AG10803 (cell line): ENCODE measurements around the gene ETV3.

Experiments
- DNase-seq: peaks from one replicate; pipeline ENCODE4 v3.0.0; 2010; ENCODE audit warnings: low read depth
- H3K4me3 ChIP-seq: 2 replicates; pipeline ENCODE4 v1.5.1; 2011; ENCODE audit warnings: mild to moderate bottlenecking, low read length, control low read depth
- TF ChIP-seq, protein P1 (sequence below): conservative IDR thresholded peaks from 2 replicates; pipeline ENCODE4 v1.5.1; 2011; ENCODE audit warnings: mild to moderate bottlenecking, low read length, control low read depth, inconsistent platforms

ETV3 gene

DNA sequence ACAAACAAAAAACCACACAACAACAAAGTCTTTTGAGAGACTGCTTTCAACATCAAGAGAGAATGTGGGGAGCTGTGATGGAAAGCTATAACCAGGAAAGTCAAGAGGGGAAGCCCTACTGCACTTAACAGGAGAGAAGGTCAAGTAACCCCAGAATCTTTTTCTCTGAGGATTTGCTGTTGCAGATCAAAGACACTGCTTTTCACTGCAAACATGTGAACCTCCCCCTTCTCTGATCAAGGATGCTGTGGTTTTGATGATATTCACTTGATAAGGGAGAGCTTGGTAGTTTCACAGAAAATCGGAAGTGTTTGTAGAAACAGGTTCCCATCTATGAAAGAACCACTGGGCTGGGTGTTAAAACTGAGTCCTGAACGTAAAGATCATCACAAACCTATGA lies 4.8 kb downstream of the ETV3 start:
- no peak overlapping the region for H3K4me3 ChIP-seq
- no peak for DNase-seq
- TF ChIP-seq, protein P1, sequence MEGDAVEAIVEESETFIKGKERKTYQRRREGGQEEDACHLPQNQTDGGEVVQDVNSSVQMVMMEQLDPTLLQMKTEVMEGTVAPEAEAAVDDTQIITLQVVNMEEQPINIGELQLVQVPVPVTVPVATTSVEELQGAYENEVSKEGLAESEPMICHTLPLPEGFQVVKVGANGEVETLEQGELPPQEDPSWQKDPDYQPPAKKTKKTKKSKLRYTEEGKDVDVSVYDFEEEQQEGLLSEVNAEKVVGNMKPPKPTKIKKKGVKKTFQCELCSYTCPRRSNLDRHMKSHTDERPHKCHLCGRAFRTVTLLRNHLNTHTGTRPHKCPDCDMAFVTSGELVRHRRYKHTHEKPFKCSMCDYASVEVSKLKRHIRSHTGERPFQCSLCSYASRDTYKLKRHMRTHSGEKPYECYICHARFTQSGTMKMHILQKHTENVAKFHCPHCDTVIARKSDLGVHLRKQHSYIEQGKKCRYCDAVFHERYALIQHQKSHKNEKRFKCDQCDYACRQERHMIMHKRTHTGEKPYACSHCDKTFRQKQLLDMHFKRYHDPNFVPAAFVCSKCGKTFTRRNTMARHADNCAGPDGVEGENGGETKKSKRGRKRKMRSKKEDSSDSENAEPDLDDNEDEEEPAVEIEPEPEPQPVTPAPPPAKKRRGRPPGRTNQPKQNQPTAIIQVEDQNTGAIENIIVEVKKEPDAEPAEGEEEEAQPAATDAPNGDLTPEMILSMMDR = no peak

DNA sequence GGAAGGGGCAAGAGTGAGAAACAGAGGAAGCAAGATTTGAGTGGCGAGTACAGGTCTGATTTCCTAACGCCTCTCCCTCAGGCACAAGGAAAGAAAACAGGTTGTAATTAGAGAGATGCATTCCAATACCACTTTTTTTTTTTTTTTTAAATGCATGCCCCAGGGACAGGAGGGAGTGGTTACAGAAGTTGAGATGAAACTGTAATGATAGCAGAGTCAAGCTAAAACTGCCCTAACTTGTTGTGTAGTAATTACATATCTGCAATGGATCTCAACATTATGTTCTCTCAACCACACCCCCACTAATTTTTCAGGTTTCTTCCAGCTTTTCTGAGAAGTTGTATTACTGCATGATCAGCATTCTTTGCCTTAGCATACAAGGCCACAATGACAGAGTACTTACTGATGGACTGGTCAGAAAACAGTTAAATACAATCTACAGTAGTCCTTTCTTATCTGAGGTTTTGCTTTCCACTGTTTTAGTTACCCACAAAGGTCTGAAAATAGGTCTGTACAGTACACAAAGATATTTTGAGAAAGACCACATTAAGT lies 5.5 kb downstream of the ETV3 start:
- H3K4me3 ChIP-seq = no peak overlapping the region
- TF ChIP-seq, protein P1 = no peak
- DNase-seq = no peak

DNA sequence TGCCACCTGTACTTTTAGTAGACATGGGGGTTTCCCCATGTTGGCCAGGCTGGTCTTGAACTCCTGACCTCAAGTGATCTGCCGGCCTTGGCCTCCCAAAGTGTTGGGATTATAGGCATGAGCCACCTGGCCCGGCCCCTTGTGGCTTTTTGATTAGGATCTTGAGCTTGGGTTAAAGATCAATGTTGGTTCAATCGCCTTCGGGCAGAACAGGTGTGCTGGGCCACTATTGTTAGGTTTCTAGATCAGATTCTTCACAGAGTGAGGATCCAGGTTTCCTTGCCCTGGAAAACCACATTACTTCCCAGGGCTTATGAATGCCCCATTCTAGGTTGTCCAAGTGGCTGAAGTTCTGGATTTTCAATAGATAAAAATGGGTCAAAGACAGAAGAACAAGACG lies 6.1 kb downstream of the ETV3 start:
- TF ChIP-seq, protein P1 = no peak
- H3K4me3 ChIP-seq = no peak overlapping the region
- no peak for DNase-seq

DNA sequence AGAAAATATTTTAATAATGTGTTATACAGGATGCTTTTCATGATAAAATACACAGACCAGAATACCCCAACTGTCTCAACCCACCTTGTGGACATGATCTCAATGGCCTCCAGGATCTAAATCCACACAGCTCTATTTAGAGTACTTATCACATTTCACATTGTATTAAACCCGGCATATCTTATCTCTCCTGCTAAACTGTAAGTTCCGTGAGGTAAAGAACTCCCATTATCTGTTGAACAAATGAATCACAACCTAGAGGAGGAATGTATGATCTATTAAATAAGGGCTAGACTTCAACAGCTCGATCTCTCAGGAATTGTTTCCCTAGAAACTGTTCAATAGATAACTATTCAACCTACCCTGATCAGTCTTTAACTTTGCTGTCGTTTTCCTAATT lies 6.9 kb downstream of the ETV3 start:
- TF ChIP-seq, protein P1 = no peak
- H3K4me3 ChIP-seq = no peak overlapping the region
- no peak for DNase-seq

DNA sequence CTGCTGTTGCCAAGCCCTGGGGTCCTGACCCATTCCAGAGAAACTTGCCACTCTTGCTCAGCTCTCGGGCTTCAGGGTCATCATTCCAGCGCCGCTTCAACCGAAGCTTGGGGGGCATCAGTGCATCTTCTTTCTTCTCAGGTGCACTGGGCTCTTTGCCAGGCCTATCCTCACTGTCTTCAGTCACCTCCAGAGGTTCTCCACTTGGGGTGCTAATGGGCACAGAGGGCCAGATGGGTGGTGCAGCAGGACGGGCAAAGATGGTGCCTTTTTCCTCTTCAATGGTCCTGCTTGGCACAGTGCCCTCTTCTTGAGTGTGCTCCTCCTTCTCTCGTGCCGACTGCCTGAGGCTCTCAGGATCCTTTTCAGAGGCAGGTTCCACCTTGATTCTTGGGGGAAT lies 13.3 kb downstream of the ETV3 start:
- no peak overlapping the region for H3K4me3 ChIP-seq
- TF ChIP-seq, protein P1 = no peak
- DNase-seq = no peak

DNA sequence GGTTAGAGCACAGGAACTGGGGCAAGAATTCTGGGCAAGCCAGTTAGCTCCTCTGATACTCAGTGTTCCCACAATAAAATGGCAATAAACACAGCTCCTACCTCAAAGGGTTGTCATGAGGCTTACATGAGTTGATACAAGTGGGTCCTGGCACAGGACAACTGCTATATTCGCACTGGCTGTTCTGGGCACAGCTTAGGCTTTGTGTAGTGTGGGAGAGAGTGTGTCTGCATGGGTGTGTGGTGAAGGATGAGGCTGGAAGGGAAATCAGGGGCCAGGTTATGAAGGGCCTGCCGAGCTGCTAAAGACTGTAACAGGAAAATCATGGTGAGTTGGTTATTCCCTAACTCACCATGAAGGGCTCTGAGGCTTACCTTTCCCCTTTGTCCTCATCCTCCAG lies 18.7 kb downstream of the ETV3 start:
- no peak overlapping the region for H3K4me3 ChIP-seq
- DNase-seq = no peak
- TF ChIP-seq, protein P1 = no peak

DNA sequence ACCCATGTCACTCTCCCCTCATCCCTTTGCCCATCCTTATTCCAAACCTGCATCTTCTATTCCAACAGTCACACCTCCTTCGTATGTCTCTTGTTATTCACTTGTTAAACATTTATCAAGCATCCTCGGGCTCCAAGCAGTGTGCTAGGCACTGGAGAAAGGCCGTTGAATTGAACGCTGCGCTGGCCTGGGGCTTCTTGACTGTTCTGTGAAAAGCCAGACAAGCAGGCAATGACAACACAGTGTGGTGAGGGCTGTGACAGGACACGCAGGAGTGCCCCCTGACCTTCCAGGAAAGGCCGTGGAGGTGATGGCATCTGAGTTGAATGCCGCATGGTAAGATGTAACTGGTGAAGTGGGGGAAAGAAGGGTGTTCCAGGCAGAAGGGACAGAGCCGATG lies 19.2 kb downstream of the ETV3 start:
- no peak overlapping the region for H3K4me3 ChIP-seq
- TF ChIP-seq, protein P1 = no peak
- no peak for DNase-seq
